PFSK-1 (cell line): ENCODE measurements around the gene ST6GALNAC3.

ENCODE experiments used
- POLR2AphosphoS5 ChIP-seq: IDR thresholded peaks from 2 replicates; pipeline ENCODE4 v1.6.1; 2012; ENCODE audit warnings: low read depth, mild to moderate bottlenecking, control low read depth, low read length, moderate library complexity
- SIN3A ChIP-seq: IDR thresholded peaks from 2 replicates; pipeline ENCODE4 v1.6.1; 2012; ENCODE audit warnings: mild to moderate bottlenecking, low read length, moderate library complexity, borderline replicate concordance; ENCODE audit not compliant: insufficient read depth
- TF ChIP-seq, protein P1 (sequence below), 2 experiments: IDR thresholded peaks; 2 replicates each; pipeline versions ENCODE4 v1.6.1 to v1.8.0; 2011 to 2012; ENCODE audit warnings: low read depth in 2 of 2, low read length in 2 of 2, control low read depth in 1 of 2, inconsistent platforms in 1 of 2, mild to moderate bottlenecking in 1 of 2, moderate library complexity in 1 of 2; ENCODE audit not compliant: insufficient read depth in 1 of 2

DNA sequence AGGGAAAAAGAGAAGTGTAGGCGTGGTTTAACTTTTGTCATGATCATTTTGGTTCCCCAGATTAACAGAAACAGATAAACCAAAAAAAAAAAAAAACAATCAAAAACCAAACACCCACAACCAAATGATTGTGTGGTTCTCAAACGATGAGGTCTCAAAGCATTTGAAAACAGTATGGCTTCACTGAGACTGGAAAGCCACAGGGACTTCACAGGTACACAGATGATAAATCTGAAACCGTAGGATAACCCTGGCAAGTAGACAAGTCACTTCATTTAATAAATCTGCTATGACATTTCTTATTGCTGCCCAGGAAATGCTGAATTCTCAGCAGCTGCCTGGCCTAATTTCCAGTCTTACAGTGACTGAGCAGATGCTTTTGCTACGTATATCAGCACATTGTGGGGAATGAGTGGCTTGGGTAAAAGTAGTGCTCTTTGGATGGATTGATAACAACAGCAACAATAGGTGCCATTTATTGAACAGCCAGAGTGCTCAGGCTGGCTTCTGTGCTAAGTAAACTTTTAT is 6.1 kb downstream of the ST6GALNAC3 start:
- TF ChIP-seq, protein P1, sequence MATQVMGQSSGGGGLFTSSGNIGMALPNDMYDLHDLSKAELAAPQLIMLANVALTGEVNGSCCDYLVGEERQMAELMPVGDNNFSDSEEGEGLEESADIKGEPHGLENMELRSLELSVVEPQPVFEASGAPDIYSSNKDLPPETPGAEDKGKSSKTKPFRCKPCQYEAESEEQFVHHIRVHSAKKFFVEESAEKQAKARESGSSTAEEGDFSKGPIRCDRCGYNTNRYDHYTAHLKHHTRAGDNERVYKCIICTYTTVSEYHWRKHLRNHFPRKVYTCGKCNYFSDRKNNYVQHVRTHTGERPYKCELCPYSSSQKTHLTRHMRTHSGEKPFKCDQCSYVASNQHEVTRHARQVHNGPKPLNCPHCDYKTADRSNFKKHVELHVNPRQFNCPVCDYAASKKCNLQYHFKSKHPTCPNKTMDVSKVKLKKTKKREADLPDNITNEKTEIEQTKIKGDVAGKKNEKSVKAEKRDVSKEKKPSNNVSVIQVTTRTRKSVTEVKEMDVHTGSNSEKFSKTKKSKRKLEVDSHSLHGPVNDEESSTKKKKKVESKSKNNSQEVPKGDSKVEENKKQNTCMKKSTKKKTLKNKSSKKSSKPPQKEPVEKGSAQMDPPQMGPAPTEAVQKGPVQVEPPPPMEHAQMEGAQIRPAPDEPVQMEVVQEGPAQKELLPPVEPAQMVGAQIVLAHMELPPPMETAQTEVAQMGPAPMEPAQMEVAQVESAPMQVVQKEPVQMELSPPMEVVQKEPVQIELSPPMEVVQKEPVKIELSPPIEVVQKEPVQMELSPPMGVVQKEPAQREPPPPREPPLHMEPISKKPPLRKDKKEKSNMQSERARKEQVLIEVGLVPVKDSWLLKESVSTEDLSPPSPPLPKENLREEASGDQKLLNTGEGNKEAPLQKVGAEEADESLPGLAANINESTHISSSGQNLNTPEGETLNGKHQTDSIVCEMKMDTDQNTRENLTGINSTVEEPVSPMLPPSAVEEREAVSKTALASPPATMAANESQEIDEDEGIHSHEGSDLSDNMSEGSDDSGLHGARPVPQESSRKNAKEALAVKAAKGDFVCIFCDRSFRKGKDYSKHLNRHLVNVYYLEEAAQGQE (IDR thresholded peaks at IDR 0.05; ENCODE audit: insufficient read depth in 1 of 2, low read depth in 2 of 2, low read length in 2 of 2), result no peak
- TF ChIP-seq POLR2AphosphoS5 (no peak), SIN3A (no peak)
